Neural progenitor cell (in vitro differentiated cells): Measurements from ENCODE around the gene RANGAP1.

Source experiments
- EZH2 ChIP-seq: fragments of 200-600 bp; sonication (generic); IDR thresholded peaks from 2 replicates; pipeline ENCODE4 v1.6.1; 2017; ENCODE audit warnings: antibody characterized with exemption, mild to moderate bottlenecking, moderate library complexity
- EZH2phosphoT487 ChIP-seq: fragments of 200-600 bp; sonication (generic); IDR thresholded peaks from 2 replicates; pipeline ENCODE4 v1.6.1; 2017; ENCODE audit warnings: antibody characterized with exemption
- TF ChIP-seq, protein P1 (sequence below): fragments of 200-600 bp; sonication (generic); IDR thresholded peaks from 2 replicates; pipeline ENCODE4 v1.5.1; 2017; ENCODE audit warnings: antibody characterized with exemption, mild to moderate bottlenecking

DNA sequence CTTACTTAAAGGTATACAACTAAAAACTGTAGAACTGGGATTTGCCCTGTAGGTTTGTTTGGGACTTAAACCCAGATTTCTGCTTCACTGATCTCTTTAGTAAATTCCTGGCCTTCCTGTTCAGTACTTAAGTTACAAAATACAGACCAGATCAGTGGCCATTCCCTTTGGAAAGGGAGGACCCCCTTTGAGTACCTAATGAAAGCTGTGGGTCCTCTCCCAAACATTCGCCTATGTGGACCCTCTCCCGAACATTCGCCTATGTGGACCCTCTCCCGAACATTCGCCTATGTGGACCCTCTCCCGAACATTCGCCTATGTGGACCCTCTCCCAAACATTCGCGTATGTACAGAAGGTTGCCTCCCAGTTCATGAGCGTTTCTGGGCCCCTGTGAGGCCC lies 70.6 kb downstream of the RANGAP1 start:
- TF ChIP-seq EZH2 (no peak), EZH2phosphoT487 (no peak)
- TF ChIP-seq, protein P1, sequence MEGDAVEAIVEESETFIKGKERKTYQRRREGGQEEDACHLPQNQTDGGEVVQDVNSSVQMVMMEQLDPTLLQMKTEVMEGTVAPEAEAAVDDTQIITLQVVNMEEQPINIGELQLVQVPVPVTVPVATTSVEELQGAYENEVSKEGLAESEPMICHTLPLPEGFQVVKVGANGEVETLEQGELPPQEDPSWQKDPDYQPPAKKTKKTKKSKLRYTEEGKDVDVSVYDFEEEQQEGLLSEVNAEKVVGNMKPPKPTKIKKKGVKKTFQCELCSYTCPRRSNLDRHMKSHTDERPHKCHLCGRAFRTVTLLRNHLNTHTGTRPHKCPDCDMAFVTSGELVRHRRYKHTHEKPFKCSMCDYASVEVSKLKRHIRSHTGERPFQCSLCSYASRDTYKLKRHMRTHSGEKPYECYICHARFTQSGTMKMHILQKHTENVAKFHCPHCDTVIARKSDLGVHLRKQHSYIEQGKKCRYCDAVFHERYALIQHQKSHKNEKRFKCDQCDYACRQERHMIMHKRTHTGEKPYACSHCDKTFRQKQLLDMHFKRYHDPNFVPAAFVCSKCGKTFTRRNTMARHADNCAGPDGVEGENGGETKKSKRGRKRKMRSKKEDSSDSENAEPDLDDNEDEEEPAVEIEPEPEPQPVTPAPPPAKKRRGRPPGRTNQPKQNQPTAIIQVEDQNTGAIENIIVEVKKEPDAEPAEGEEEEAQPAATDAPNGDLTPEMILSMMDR: no peak
